NK-92 treated with Interleukin-12 subunit alpha and Interleukin-12 subunit beta, amount 100 ng/mL, for 24 hours (cell line): ENCODE measurements around the gene MEOX2.

Experiments used
- DNase-seq: peaks from one replicate; lab custom pipeline; 2025; lab: John Stamatoyannopoulos, UW

MEOX2 gene

GRCh38 chr7:15610503-15610902, 76.0 kb downstream of the MEOX2 start:
- no peak for DNase-seq

DNA sequence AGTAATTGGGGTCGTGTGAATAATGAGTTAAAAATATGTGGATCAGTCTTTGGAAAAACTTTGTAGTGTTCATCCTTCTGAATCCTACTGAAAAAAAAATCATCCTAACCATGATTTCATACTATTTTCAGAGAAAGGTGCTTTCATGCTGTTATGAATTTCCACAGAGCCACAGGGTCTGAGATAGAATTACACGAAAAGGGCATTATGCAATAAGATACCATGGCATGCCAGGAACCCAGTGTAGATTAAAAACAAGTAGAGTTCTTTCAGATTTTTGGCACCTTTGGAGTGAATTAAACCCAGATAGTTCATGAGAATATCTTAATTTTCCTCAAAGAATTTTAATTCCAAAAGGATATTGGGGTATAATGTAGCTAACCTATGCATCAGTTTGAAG, 77.2 kb downstream of the MEOX2 start:
- no peak for DNase-seq

DNA sequence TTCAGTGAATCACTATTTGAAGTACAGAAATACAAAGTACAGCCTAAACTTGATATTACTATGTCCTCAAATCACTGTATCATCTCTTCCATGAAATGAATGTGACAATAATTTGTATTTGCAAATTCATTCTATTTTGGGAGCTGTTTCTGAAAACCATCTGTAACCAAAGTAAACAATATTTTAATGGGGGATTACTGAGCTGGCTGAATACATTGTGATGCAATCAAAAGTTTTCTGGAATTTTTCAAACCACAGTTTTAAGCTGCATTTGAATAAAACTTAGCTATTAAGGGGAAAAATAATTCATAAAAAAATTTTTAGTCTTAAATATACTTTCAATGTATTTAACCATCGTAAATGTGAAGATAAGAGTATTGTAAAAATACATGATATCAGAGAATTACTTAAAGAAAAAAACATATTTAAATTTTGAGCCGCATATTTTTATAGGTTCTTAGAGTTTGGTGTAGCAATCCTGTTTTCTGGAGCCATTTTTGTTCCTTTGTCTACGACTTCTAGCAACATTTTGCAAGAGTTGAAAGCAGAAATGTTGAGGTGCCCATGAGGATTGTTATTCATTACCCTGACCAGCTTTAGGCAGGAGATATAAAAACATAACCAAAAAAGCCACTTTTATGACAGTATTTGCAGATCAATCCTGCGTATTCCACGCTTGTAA, 78.8 kb downstream of the MEOX2 start:
- no peak for DNase-seq

GRCh38 chr7:15606561-15606960, 79.9 kb downstream of the MEOX2 start:
- no peak for DNase-seq

DNA sequence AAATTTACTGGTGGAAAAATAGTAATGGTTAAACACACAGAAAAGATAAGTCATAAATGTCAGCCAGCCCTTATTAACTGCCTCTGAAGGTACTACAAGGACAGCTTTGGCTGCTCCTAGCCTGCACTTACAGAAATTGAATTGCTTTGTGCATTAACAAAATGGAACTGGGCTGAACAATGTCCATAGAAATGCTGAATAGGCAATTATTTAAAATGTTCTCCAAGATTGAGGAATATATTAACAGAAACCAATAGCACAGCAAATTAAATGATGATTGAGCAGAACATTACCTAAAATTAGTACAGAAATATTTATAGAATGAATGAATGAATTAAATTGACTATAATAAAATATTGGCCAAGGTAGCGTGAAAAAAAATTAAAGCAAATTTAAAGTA, 82.3 kb downstream of the MEOX2 start:
- DNase-seq = no peak

DNA sequence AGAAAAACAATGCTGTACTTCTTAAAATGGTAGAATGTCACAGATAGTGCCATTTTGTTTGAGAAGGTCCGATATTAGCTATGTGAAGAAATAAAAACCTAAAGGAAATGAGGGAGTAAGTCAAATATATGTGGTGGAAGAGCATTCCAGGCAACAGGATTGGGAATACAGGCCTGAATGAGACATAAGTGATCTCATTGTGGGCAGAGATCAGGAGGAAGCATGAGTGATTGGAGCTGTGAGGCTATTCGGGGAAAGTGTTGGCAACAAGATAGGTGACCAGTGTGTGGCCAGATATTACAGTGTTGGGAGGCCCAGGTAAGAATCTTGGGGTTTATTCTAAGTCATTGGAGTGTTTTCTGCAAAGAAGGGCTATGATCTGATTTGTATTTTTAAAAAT, 83.4 kb downstream of the MEOX2 start:
- DNase-seq = no peak

- DNase-seq = no peak
Observed at GRCh38 chr7:15602236-15602635, 84.2 kb downstream of the MEOX2 start.

GRCh38 chr7:15601175-15601574, 85.3 kb downstream of the MEOX2 start:
- DNase-seq = no peak

GRCh38 chr7:15600298-15600697, 86.2 kb downstream of the MEOX2 start:
- DNase-seq = no peak

GRCh38 chr7:15594461-15594860, 92.0 kb downstream of the MEOX2 start:
- no peak for DNase-seq

DNA sequence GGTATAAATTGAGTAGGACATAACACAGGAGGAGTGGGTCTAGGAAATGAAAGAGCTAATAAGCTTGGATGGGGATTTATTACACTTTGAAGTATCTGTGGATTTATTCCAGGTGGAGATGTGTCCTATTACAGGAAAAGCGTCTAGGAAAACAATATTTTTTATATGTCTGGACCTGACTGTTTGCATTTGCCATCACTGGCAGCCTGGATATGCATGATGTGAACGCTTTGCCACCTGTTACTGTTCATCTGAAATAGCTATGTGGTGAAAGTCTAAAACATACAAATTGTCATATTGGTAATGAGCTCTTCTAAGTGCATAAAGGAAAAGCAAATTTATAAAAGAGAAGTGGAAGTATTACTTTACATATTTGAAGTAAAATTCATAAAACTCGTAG, 93.1 kb downstream of the MEOX2 start:
- no peak for DNase-seq

- DNase-seq = no peak
Observed at GRCh38 chr7:15586266-15586665, 100.2 kb downstream of the MEOX2 start.

DNA sequence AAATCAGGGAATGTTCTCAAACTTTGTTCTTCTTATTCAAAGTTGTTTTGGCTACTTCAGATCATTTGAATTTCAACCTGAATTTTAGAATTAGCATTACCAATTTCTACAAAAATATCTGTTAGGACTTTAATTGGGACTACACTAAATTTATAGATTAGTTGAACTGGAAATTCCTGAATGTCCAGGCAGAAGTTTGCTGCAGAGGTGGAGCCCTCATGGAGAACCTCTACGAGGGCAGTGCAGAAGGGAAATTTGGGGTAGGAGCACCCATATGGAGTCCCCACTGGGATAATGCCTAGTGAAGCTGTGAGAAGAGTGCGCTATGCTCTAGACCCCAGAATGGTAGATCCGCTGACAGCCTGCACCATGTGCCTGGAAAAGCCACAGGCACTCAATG, 101.9 kb downstream of the MEOX2 start:
- no peak for DNase-seq

DNA sequence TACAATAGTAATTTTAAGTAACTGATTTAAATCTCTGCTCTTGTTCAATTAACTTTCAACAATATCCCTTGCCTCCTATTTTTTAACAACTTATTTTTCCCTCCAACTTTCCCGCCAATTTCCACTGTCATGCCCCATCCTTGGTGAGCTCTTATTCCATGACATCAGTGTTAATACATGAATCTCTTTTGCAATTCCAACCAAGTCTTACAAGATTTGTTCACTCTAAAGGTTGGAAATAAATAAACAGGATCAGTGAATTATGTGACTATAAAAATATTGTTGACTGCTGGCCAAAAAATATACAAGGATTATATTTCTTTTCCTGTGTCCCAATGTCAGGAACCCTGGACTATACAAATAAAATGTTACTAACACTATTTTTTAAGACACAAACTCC, 103.7 kb downstream of the MEOX2 start:
- DNase-seq = no peak

DNA sequence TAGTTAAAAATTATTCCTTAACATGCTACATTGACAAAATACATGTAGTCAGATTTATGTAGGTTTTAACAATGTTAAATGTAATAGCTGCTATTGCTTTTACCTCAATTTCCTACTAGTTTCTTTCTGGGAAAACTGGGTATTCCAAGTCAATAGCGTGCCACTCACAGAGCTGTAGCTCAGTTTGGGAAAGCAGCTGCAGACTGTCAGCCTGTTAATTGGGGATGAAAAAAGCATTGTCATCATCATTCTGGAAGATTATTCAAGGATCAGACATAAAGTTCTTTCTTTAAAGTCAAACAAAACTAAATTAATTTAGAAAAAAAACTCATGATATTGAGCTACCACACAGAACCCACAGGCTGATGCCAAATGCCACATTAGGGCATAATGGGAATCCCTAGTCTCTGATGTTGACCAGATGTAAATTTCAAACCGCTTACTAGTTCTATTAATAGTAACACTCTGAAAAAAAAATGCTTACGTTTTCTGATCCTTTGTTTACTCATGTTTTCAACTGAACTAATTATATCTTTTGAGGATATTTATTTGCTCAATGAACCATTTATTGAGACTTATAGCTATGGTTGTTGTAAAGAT, 105.0 kb downstream of the MEOX2 start:
- DNase-seq = no peak

DNA sequence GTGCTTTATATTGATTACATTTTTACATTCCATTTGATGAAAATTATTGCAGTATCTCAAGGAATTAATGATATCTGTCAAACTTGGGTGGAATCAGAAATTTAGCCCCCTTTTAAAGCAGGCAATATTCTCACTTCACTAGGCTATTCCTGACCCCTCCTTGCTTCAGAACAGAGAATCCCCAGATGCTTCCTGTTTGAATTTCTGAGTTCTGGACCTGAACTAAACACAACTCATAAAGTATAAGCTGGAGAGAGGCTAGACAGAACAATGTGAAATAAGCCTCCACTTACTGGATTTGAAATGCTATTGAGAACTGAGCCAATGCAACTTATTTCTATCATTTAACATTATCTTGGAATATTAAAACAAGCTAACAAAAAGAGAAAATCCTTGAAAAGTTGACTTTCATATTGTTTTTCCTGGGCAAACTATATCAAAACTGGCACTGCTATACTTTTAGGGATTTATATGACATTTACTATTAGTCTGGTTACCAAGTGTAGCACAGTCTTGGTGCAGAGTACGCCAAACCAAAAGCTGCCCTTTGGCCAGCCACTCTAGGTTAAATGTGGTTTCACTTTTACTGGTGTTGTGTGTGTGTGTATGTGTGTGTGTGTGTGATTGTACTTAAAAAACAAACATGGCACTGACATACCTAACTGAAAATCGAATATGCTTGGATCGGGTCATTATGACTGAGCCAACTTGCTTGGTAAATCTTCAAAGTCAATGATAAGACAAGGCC, 105.7 kb downstream of the MEOX2 start:
- DNase-seq = no peak

GRCh38 chr7:15577600-15577999, 108.9 kb downstream of the MEOX2 start:
- DNase-seq = no peak

DNA sequence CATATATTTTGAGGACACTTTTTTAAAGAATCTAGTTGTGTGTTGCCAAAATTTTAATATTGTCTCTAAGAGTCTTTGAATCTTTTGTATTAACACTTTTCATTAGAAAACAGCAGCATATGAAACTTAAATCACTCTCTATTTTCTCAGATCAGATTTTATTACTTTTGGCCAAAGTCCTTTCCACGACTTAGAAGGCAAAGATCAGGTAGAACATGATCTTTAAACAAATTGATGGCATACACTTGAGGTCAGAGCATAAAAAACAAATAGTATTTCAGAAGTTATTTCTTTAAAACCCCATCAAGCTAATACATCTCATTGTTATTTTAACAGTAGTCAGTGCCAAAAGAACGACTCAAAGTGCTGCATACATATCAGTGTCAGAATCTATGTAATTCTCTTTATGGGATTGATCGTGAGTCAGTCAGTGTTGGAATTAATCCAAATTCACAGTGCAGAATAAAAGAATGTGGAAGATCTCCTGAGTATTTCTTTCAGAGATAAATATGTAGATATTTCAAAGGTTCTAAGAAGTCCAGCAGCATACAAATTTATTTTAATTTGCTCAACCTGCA, 115.1 kb downstream of the MEOX2 start:
- DNase-seq = no peak

GRCh38 chr7:15567652-15568051, 118.8 kb downstream of the MEOX2 start:
- DNase-seq = no peak

DNA sequence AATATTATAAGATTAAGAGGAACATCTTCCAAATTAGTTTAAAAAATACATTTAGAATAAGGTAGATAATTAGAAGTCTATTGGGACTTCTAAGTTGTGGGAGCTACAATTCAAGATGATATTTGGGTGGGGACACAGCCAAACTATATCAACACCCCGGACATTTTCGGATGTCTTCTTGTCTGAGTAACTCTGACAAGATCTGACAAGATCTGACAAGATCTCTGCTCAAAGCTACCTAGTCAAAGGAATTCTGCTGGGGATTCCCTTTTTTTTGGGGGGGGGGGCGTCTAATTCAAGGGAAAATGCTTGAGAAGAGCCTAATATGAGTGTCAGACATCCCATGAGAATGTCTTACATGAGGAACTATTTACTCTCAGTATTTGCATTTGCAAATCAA, 119.4 kb downstream of the MEOX2 start:
- DNase-seq = no peak

DNA sequence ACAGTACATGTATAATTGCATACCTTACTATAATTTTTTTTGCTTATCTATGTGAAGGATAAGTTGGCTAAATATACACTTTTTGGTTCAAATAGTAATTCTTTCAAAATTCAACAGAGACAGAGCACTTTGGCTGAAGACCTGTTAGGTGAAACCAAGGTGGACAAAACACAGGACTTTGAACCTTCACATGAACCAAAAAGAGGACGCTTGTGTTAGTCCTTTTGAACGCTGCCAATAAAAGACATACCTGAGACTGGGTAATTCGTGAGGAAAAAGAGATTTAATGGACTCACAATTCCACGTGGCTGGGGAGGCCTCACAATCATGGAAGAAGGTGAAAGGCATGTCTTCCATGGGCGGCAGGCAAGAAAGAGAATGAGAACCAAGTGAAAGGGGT, 120.0 kb downstream of the MEOX2 start:
- DNase-seq = no peak

DNA sequence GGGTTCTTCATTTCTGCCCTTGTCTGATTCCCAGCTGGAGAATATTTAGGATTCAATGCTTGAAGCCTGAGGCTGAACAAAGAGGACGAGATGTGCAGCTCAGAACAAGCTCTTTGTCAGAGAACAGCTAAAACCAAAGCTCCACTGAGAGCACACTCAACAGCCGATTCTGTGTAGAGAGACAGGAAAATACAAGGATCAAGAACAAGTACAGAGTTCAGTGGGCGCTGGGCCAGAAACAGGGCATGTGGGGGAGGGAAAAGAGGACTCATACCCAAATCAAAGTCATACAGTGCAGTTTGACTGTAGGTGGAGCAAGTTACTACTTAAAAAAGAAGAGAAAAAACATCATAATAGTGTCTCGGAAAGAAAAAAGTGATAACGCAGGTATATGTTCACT, 124.6 kb downstream of the MEOX2 start, which contains the start of gene AGMO:
AGMO (minus strand) TSS at position 181 of the 400 bp plus-strand sequence.
- no peak for DNase-seq
